Keratinocyte (primary cell): Measurements from ENCODE around the gene TEX36.

Experiments used
- EZH2 ChIP-seq: IDR thresholded peaks from one replicate; pipeline ENCODE4 v1.6.1; 2012; ENCODE audit warnings: inconsistent platforms, mild to moderate bottlenecking, low read length, moderate library complexity
- TF ChIP-seq, protein P1 (sequence below), 3 experiments: IDR thresholded peaks in 1 of 3; conservative IDR thresholded peaks in 1 of 3; optimal IDR thresholded peaks in 1 of 3; 2 replicates in 2 of 3; 3 replicates in 1 of 3; pipeline versions ENCODE3 to v1.5.1; 2011; ENCODE audit warnings: low read length in 3 of 3, mild to moderate bottlenecking in 3 of 3, moderate library complexity in 2 of 3, control low read depth in 1 of 3, inconsistent platforms in 1 of 3; ENCODE audit not compliant: insufficient read depth in 2 of 3; ENCODE audit errors: extremely low read depth in 1 of 3

DNA sequence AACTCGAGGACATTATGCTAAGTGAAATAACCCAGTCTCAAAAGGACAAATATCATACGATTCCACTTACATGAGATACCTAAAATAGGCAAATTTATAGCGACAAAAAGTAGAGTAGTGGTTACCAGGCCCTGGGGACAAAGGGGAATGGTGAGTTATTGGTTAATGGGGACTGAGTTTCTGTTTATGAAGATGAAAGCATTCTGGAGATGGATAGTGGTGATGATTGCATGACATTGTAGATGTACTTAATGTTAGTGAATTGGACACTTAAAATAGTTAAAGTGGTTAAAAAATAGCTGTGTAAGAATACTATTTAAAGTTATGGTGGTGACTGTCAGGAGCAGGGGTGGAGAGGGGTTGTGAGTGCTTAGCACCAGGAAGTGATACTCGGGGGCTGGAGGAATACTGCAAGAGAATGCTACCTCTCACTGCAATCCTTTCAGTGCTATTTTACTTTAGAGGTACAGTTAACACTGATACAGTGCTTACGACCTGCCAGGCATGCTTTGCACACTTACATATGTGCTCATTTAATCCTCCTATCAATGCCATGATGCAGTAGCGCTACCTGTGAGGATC lies 16.7 kb upstream of the TEX36 start:
- TF ChIP-seq, protein P1, sequence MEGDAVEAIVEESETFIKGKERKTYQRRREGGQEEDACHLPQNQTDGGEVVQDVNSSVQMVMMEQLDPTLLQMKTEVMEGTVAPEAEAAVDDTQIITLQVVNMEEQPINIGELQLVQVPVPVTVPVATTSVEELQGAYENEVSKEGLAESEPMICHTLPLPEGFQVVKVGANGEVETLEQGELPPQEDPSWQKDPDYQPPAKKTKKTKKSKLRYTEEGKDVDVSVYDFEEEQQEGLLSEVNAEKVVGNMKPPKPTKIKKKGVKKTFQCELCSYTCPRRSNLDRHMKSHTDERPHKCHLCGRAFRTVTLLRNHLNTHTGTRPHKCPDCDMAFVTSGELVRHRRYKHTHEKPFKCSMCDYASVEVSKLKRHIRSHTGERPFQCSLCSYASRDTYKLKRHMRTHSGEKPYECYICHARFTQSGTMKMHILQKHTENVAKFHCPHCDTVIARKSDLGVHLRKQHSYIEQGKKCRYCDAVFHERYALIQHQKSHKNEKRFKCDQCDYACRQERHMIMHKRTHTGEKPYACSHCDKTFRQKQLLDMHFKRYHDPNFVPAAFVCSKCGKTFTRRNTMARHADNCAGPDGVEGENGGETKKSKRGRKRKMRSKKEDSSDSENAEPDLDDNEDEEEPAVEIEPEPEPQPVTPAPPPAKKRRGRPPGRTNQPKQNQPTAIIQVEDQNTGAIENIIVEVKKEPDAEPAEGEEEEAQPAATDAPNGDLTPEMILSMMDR (optimal IDR thresholded peaks at IDR 0.05 in 1 of 3, IDR thresholded peaks at IDR 0.05 in 1 of 3, conservative IDR thresholded peaks at IDR 0.05 in 1 of 3; ENCODE audit: extremely low read depth in 1 of 3, insufficient read depth in 2 of 3, low read length in 3 of 3) = no peak
- no peak for TF ChIP-seq EZH2
